Cardiac muscle cell (in vitro differentiated cells and primary cell): ENCODE results near the gene SESN2. TPM values are rescaled to one million over a fixed set of nuclear protein-coding genes. Genes with fewer than 3 reads are reported as not detected.
A peak's percentile ranks its signal among the peaks of the same experiment; 100 is the strongest.

ENCODE experiments used
- DNase-seq, 2 donors: peaks; one replicate each; pipeline versions ENCODE4 v3.0.0 to v3.0.0-alpha.2; 2010 to 2017; ENCODE audit warnings: low read depth in 1 of 2, low spot score in 1 of 2
- H3K27ac ChIP-seq: fragments of 200-600 bp; sonication (generic); 2 replicates; pipeline ENCODE4 v1.5.1; 2016
- H3K27me3 ChIP-seq: fragments of 200-600 bp; sonication (generic); 2 replicates; pipeline ENCODE4 v1.6.0; 2016; ENCODE audit warnings: control low read depth
- H3K36me3 ChIP-seq: fragments of 200-600 bp; sonication (generic); 2 replicates; pipeline ENCODE4 v1.5.1; 2016; ENCODE audit warnings: control low read depth
- H3K4me1 ChIP-seq: fragments of 200-600 bp; sonication (generic); 2 replicates; pipeline ENCODE4 v1.8.1; 2017; ENCODE audit warnings: low read depth, mild to moderate bottlenecking, mixed run types
- H3K4me3 ChIP-seq: fragments of 200-600 bp; sonication (generic); 2 replicates; pipeline ENCODE4 v1.5.1; 2016; ENCODE audit warnings: mild to moderate bottlenecking
- H3K9me3 ChIP-seq: fragments of 200-600 bp; sonication (generic); 2 replicates; pipeline ENCODE4 v1.5.1; 2017; ENCODE audit warnings: low read depth, mild to moderate bottlenecking, control low read depth
- polyA plus RNA-seq: library from polyadenylated mRNA; unstranded; fragments of >200 nt; fragmentation: Nextera tagmentation; extraction: Ambion mirVana; gene quantifications from 2 replicates; pipeline ENCODE4 v1.2.1, GENCODE V29; 2016
- total RNA-seq: library from RNA; depleted of rRNA; stranded (reverse); fragments of >200 nt; gene quantifications from 2 replicates; pipeline ENCODE4 v1.2.3, GENCODE V29; 2016
- TF ChIP-seq, protein P1 (sequence below): IDR thresholded peaks from 2 replicates; pipeline ENCODE4 v1.5.1; 2012; ENCODE audit warnings: low read depth, mild to moderate bottlenecking, low read length

The SESN2 gene
- total and polyA plus RNA-seq, 2 experiments from 2014 or later, result 24.6 to 24.8 TPM

DNA sequence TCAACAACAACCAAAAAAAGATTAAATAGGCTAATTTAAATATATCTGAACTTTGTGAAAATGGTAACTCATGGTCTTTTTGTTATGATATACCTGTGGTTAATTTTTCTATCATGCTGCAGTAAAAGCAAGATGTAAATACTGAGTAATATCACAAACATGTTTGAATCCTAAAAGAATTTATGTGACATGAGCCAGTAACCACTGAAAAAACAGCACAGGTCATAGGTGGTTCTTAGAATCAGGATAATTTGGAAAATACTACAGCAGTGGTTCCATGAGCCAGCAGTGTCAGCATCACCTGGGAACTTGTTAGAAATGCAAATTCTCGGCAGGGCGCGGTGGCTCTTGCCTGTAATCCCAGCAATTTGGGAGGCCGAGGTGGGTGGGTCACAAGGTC is 19.3 kb upstream of the SESN2 start:
- Histone ChIP-seq H3K27me3 (no peaks in the 10 kb centered on the region), H3K36me3 (peaks cover 4% of the 10 kb centered on the region), H3K9me3 (no peaks in the 10 kb centered on the region), H3K4me1 (peaks cover 30% of the 10 kb centered on the region), H3K27ac (no peak overlapping the region), H3K4me3 (no peak overlapping the region)
- no peak for DNase-seq
- TF ChIP-seq, protein P1, sequence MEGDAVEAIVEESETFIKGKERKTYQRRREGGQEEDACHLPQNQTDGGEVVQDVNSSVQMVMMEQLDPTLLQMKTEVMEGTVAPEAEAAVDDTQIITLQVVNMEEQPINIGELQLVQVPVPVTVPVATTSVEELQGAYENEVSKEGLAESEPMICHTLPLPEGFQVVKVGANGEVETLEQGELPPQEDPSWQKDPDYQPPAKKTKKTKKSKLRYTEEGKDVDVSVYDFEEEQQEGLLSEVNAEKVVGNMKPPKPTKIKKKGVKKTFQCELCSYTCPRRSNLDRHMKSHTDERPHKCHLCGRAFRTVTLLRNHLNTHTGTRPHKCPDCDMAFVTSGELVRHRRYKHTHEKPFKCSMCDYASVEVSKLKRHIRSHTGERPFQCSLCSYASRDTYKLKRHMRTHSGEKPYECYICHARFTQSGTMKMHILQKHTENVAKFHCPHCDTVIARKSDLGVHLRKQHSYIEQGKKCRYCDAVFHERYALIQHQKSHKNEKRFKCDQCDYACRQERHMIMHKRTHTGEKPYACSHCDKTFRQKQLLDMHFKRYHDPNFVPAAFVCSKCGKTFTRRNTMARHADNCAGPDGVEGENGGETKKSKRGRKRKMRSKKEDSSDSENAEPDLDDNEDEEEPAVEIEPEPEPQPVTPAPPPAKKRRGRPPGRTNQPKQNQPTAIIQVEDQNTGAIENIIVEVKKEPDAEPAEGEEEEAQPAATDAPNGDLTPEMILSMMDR, result no peak

DNA sequence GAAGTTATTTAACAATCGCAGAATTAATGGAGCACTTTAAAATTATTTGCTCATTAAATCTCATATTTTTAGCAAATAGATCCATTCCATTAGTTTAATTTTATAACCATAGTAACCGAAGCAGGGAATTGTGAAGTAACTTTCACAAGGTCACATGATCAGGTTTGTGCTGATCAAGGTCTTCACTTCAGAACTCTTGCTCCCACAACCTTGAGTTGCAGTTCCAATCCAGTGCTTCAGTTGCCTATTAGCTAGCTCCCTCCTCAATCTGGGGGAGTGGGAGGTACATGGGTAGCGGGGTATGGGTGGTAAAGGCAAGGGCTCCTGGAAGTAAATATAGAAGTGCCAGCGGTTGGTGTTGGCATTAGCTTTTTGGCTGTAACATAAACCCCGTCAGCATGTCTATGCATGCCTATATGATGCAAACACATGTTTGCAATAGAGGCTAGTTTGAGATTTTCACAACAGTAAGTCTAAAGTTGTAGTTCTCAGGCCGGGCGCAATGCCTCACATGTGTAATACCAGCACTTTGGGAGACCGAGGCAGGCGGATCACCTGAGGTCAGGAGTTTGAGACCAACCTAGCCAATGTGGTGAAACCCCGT is 17.6 kb upstream of the SESN2 start:
- H3K27ac ChIP-seq, result no peak overlapping the region
- DNase-seq, result no peak

GRCh38 chr1:28243685-28244311 is 15.5 kb upstream of the SESN2 start:
- TF ChIP-seq, protein P1, result no peak
- Histone ChIP-seq H3K36me3 (no peaks in the 10 kb centered on the region), H3K4me3 (no peak overlapping the region), H3K27me3 (no peaks in the 10 kb centered on the region), H3K9me3 (no peaks in the 10 kb centered on the region), H3K27ac (peak overlapping the region; percentile 42), H3K4me1 (peaks cover 34% of the 10 kb centered on the region)
- no peak for DNase-seq

More for the DNA sequence above, 17.6 kb upstream of the SESN2 start:
- TF ChIP-seq, protein P1, result no peak
- Histone ChIP-seq H3K36me3 (peaks cover 4% of the 10 kb centered on the region), H3K27me3 (no peaks in the 10 kb centered on the region), H3K9me3 (no peaks in the 10 kb centered on the region), H3K4me1 (peaks cover 38% of the 10 kb centered on the region), H3K4me3 (no peak overlapping the region)

DNA sequence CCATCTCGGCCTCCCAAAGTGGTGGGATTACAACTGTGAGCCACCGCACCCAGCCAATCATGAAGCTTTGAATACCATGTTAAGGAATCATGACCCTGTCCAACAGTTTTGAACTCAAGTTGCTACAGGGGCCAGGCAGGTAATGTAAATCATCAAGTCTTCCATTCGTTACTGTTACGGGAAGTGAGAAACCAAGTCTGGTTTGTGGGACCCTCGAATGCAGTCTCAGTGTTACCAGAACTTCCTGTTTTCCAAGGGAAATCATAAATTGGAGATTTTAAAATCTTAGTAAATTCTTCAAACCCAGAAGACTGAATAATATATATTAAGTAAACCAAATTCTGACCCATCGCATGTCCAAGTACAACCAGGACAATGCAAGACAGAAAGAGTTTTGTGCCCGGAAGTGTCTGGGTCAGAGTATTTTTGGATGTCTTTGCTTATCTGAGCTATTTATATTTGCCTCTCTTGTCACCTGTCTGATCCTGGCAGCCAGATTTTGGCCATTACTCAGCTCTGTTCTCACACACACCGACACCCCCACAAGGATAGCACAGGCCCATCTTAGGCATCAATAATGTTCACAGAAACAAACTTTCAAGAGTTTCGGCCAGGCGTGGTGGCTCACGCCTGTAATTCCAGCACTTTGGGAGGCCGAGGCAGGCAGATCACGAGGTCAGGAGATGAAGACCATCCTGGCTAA is 14.6 kb upstream of the SESN2 start:
- Histone ChIP-seq H3K9me3 (no peaks in the 10 kb centered on the region), H3K4me1 (peaks cover 33% of the 10 kb centered on the region), H3K27ac (peak overlapping the region; percentile 83), H3K27me3 (no peaks in the 10 kb centered on the region), H3K4me3 (no peak overlapping the region), H3K36me3 (no peaks in the 10 kb centered on the region)
- DNase-seq, result no peak
- TF ChIP-seq, protein P1, result no peak

- peak in 1 of 2 donors; percentile 48 for DNase-seq
- Histone ChIP-seq H3K4me1 (peaks cover 33% of the 10 kb centered on the region), H3K4me3 (peak overlapping the region; percentile 46), H3K27ac (no peak overlapping the region), H3K36me3 (no peaks in the 10 kb centered on the region), H3K9me3 (no peaks in the 10 kb centered on the region), H3K27me3 (no peaks in the 10 kb centered on the region)
- TF ChIP-seq, protein P1, result no peak
Observed at GRCh38 chr1:28246427-28246832, 12.9 kb upstream of the SESN2 start.
